ENCODE measurements around the gene C19orf67. TPM values are rescaled to one million over a fixed set of nuclear protein-coding genes. Genes with fewer than 3 reads are reported as not detected.
A peak's percentile ranks its signal among the peaks of the same experiment; 100 is the strongest.

The C19orf67 gene
- total and polyA plus RNA-seq, 2 of the 4 experiments (the other 2 are of a cell fraction) = not detected

DNA sequence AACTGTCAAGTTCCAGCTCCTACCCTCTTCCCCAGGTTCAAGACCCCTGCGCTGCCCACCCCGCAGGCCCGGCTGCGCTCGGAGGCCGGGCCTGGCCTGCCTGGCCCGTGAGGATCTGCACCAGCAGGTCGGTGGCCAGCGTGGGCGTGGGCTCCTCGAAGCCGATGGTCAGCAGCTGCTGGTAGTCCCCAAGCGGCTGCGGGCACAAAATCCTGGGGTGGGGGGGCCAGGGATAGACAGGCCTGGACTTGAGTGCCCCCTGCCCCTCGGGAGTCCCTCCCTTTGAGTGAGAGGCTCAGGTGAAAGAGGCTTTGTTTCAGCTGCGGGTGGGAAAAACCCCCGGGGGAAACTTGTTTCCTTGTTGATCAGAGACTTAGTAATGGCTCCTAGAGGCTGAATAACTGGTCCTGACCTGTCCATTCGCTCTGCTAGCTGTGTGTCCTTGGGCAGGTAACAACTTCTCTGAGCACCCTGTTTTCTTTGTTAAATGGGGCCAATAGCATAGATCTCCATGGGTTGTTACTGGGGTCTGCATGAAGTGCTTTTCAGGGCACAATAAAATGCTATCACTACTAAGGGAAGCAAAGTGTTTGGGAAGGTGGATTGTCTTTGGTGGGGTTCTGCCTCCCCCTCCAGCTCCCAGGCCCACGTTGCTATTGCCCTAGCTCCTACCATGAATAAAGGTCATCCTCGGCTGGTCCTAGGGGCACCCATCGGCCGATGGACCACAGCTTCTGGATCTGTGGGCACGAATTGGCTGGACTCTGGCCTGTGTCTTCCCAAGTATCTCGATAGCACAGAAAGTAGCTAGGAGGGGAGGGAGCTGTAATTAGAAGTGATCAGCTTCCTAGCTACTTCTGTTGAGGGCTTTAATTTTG lies 3.5 kb downstream of the C19orf67 start:
- ChIA-PET POLR2A (ENCODE audit: unreplicated experiment) (no interaction called here), CTCF (interaction anchor here (0.6 to 1.2 kb wide), 2 partner anchors 54 to 202 kb away, joined by 3 to 4 read pairs; partner anchors contain the start of gene ASF1B)
- H3K27me3 ChIP-seq (ENCODE audit: control insufficient read depth, insufficient read depth, low read length) = no peaks in the 10 kb centered on the region
- peak overlapping the region; percentile 43; the same call in 1 of the 2 replicates for H3K56ac ChIP-seq (ENCODE audit: extremely low read depth, insufficient read depth, low read length)
- WGBS, 2 experiments (ENCODE audit: extremely low coverage in 2 of 2, insufficient read length in 1 of 2) = 46% methylated on average over 8 of the region's 24 CpGs; no CpG with 5 or more reads in 1 of the 2 experiments
- peak; percentile 27 for DNase-seq
- dilution Hi-C loops (cut with HindIII; ENCODE audit: low sequenced_read_pairs, unreplicated experiment) = no loop called here
- H3K4me1 ChIP-seq (ENCODE audit: control insufficient read depth, insufficient read depth, low read length) = peaks cover 8% of the 10 kb centered on the region
- ATAC-seq (ENCODE audit: low read depth) = peak; percentile 33
- no peaks in the 10 kb centered on the region; the same call in 1 of the 2 replicates for H3K36me3 ChIP-seq (ENCODE audit: control insufficient read depth, insufficient read depth, low read length)
- peak overlapping the region; percentile 31 for H4K5ac ChIP-seq (ENCODE audit: low read depth, low read length)
- peak overlapping the region; percentile 78 for H3K4ac ChIP-seq (ENCODE audit: low read depth, low read length)
- H2AK9ac ChIP-seq (replicated peaks; ENCODE audit: low read depth, low read length, poor library complexity) = peak overlapping the region; percentile 91
- peak overlapping the region; percentile 77 for H3K27ac ChIP-seq (ENCODE audit: insufficient read depth, low read length)
- peak overlapping the region; percentile 94 for H4K8ac ChIP-seq (ENCODE audit: low read depth in 2 of 2, low read length in 2 of 2)
- peak overlapping the region; percentile 12; the same call in 1 of the 2 replicates for H3K18ac ChIP-seq (ENCODE audit: low read depth, low read length)
- intact Hi-C loops (cut with micrococcal nuclease) = no loop called here
- H3K14ac ChIP-seq (replicated peaks; ENCODE audit: low read depth, low read length) = peak overlapping the region; percentile 89
- H3K9me1 ChIP-seq (ENCODE audit: insufficient read depth, low read length) = peaks cover 10% of the 10 kb centered on the region; the same call in 1 of the 2 replicates
- H3K23ac ChIP-seq (ENCODE audit: low read depth, low read length) = peak overlapping the region; percentile 66
- peak overlapping the region; percentile 49 for H4K91ac ChIP-seq (ENCODE audit: insufficient read depth, low read depth, low read length)
- no peak overlapping the region for H2BK120ac ChIP-seq (ENCODE audit: low read depth, low read length)
- H2AFZ ChIP-seq (replicated peaks; ENCODE audit: low read length, poor library complexity) = peak overlapping the region; percentile 93
- no peaks in the 10 kb centered on the region for H3K9me3 ChIP-seq (ENCODE audit: control insufficient read depth, insufficient read depth, low read length)
- H2BK20ac ChIP-seq (ENCODE audit: low read depth, low read length) = no peak overlapping the region
- H2AK5ac ChIP-seq (ENCODE audit: low read depth, low read length) = peak overlapping the region; percentile 90
- H3K4me2 ChIP-seq (ENCODE audit: low read depth, low read length) = peak overlapping the region; percentile 56
- peaks cover 12 to 23% of the 10 kb centered on the region in 2 experiments for H3K79me1 ChIP-seq (ENCODE audit: low read depth in 1 of 2, low read length in 2 of 2)
- in situ Hi-C loops (cut with MboI; ENCODE audit: low sequenced_read_pairs) = loop anchor here (25.0 kb wide), 1 partner anchor 320 kb away; the partner anchor contains the start of genes C19orf53 and MRI1
- peak overlapping the region; percentile 58 for H3K4me3 ChIP-seq (ENCODE audit: insufficient read depth, low read depth, low read length)
- BruUV-seq (replicated peaks) = no TSS peak
- no peak overlapping the region for H2BK15ac ChIP-seq (ENCODE audit: low read depth, low read length)
- no peaks in the 10 kb centered on the region for H4K20me1 ChIP-seq (ENCODE audit: insufficient read depth, low read length)
- H3K9ac ChIP-seq (ENCODE audit: low read depth, low read length) = peak overlapping the region; percentile 66
- H2BK5ac ChIP-seq (ENCODE audit: low read depth, low read length, poor library complexity, severe bottlenecking) = peak overlapping the region; percentile 70
- TF ChIP-seq SMC3 (IDR thresholded peaks at IDR 0.05; ENCODE audit: low read depth, low read length) (no peak), NFE2L2 (IDR thresholded peaks at IDR 0.05; ENCODE audit: low read depth, low read length) (no peak), RFX5 (IDR thresholded peaks at IDR 0.05; ENCODE audit: low read depth, low read length) (no peak), MAZ (IDR thresholded peaks at IDR 0.05; ENCODE audit: borderline replicate concordance, low read depth, low read length) (no peak), CEBPB (IDR thresholded peaks at IDR 0.05; ENCODE audit: low read depth, low read length) (no peak), CHD1 (IDR thresholded peaks at IDR 0.05; ENCODE audit: low read depth, low read length) (no peak), POLR2A (IDR thresholded peaks at IDR 0.05; ENCODE audit: low read depth, low read length) (no peak), BHLHE40 (IDR thresholded peaks at IDR 0.05; ENCODE audit: low read depth, low read length) (no peak), MAFK (IDR thresholded peaks at IDR 0.05; ENCODE audit: low read depth, low read length) (no peak), MXI1 (IDR thresholded peaks at IDR 0.05; ENCODE audit: borderline replicate concordance, low read depth, low read length) (no peak), USF2 (IDR thresholded peaks at IDR 0.05; ENCODE audit: low read depth, low read length) (no peak), CTCF (conservative IDR thresholded peaks at IDR 0.05; ENCODE audit: low read depth, low read length) (no peak), RAD21 (IDR thresholded peaks at IDR 0.05; ENCODE audit: low read length) (no peak)
- TF ChIP-seq, protein P1, sequence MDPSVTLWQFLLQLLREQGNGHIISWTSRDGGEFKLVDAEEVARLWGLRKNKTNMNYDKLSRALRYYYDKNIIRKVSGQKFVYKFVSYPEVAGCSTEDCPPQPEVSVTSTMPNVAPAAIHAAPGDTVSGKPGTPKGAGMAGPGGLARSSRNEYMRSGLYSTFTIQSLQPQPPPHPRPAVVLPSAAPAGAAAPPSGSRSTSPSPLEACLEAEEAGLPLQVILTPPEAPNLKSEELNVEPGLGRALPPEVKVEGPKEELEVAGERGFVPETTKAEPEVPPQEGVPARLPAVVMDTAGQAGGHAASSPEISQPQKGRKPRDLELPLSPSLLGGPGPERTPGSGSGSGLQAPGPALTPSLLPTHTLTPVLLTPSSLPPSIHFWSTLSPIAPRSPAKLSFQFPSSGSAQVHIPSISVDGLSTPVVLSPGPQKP (IDR thresholded peaks at IDR 0.05; ENCODE audit: borderline replicate concordance, low read depth, low read length) = no peak

All from IMR-90 (cell line).